ENCODE data around the gene SAMD1.
"Not testable (repeated sequence)": the region's sequence is repeated elsewhere in the genome, so short reads cannot be mapped to it uniquely, and the experiment has no call there.

Gene SAMD1

DNA sequence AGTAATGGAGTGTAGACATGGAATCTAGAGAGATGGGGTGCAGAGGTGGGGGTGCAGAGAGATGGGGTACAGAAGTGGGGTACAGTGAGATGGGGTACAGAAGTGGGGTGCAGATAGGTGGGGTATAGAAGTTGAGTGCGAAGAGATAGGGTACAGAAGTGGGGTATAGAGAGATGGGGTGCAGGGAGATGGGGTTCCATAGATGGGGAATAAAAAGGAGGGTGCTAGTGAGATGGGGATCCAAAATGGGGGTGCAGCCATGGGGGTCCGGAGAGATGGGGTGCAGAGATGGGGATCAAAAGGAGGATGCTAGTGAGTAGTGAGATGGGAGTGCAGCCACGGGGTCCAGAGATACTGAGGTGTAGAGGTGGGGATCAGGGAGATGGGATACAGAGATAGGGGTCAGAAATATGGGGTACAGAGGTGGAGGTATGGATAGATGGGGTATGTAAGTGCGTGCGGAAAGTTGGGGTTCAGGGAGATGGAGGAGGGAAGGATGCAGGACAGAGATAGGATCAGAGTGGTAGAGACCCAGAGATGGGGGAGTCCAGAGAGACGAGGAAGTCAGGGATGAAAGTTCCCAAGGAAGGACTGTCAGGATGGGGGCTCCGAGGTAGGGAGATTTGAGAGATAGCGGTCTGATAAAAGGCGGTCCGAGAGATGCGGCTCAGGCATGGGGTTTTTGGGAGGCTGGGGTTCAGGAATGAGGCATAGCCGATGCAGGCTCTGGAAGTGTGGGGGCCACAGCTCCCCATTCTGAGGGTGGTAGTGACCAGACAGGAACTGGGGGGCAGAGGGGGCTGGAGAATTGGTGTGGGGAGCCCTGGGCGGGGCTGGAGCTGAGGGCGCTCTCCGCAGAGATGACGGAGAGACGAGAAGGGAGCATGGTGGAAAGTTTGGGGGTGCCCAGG, 32.1 kb downstream of the SAMD1 start:
- DNase-seq, result no peak

DNA sequence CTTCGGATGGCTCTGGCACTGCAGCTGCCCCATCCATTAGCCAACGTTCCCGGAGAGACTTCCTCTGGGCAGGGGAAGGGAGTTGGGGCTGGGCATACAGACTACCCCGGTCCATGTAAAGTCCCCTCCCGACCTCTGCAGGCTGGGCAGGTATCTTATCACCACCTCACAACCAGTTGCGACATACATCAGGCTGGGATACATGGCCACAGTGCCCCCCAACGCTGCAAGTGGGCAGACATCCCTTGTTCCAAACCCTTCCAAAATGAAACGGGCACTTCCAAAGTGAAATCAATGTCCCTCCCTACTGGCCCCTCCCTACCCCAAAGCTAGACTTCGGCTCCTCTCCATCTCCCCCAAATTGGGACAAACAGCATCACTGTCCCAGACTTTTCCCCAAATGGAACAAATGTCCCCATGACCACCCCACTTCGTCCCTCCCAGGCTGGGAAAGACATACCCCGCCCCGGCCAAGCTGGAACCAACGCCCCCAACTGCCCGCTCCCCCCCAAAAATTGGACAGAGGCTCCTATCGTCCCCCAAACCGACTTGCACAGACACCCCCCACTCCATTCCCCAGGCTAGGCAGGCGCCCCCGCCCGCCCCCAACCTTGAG, 33.7 kb downstream of the SAMD1 start:
- no peak for DNase-seq

DNA sequence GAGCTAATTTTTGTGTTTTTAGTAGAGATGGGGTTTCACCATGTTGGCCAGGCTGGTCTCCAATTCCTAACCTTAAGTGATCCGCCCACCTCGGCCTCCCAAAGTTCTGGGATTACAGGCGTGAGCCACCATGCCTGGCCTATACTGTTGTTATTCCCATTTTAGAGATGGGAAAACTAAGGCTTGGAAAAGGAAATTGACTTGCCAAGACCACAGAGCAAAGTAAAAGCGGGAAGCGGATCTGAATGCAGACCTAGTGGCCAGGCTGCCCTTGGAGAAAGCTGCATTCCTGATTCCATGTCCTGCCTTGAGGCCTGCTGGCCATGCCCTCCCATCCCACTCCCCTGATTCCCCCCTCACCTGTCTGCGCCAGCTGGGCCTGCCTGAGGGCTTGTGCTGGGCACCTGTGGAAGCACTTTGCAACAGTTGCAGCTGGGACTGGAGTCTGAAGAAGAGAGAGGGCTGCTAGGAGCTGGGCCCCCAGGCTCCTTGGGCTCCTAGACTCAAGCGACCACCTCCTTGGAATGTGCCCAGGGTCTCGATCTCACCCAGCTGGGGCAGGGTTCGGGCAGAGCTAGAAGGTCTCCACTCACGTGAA, 34.4 kb downstream of the SAMD1 start:
- no peak for DNase-seq

DNA sequence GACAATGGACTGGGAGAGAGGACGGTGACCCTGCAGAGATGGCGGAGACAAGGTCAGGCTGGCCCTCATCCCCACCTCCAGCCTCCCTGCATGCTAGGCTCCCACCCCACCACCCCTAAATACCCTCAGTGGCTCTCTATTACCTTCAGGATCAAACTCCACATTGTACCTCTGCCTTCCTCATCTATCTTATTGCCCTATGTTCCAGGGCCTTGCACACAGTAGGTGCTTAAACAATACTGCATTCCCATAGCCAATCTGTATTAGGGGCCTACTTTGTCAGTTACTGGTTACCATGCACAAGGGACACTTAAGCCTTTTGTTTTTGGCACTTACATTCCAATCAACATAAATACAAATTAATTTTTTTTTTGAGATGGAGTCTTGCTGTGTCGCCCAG, 35.2 kb downstream of the SAMD1 start:
- no peak for DNase-seq

DNA sequence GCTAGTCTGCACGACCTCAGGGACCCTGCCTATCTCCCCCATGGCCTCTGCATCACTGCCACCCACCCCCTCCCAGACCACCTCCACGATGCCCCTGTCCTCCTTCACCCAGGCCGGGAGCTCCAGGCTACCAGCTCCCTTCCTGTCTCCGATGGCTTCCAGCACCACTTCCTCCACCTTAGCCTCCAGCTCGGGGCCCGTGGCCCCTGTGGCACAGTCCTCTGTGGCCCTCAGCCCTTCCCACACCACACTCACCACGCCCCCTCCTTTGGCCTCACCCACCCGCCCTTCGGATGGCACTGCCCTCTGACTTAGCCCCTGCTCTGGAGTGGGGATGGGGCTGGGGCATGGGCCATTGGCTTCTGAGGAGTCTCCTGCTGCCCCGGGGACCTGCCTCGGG, 35.8 kb downstream of the SAMD1 start:
- DNase-seq, result no peak

DNA sequence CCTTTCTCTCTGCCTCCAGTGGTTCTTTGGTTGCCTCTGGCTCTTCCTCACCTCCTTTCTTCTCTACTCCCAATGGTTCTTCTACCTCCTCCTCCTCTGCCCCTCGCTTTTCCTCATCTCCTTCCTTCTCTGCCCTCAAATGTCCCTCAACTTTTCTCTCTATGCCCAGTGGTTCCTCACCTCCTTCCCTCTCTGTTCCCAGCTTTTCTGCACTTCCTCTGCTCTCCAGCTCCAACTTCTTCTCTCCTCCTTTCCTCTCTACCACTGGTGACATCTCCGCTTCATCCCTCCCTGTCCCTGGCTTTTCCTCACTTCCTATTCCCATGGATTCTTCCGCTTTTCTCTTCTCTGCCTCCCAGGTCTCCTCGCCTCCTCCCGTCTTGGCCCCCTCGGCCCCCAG, 36.5 kb downstream of the SAMD1 start:
- DNase-seq, result no peak

DNA sequence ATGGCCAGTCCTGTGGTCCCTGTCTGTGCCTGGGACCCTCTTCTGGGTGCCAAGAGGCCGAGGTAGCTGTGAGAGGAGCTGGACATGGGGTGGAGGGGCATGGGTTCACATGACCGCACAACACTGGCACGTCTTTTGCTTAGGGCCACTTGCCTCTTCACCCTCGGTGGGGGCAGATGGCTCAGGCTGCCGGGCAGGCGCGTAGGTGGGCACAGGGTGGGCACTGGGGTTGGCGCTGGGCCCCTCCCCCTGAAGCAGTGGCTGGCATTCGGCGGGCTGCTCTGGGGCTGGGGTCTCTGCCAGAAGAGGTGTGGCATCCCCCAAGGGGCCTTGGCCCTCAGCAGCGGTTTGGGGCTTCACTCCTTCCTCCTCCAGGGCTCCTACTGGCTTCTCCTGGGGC, 37.1 kb downstream of the SAMD1 start:
- no peak for DNase-seq

DNA sequence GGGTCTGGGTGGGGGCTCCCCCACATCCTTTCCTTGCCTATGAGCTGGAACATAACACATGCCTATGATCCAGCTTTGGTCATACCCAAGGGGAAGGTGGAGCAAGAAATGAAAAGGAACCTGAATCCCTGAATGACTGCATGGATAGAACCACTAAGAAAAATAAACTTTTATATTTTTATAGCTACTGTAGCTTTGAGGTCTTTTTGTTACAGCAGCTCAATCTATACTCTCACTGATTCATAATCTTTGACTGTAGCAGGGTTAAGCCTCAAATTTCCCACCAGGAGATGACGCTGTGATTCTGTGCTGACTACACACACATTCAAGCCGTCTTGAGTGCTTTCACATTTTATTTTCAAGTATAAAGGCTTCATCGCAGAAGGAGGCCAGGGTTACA, 37.5 kb downstream of the SAMD1 start:
- no peak for DNase-seq

DNA sequence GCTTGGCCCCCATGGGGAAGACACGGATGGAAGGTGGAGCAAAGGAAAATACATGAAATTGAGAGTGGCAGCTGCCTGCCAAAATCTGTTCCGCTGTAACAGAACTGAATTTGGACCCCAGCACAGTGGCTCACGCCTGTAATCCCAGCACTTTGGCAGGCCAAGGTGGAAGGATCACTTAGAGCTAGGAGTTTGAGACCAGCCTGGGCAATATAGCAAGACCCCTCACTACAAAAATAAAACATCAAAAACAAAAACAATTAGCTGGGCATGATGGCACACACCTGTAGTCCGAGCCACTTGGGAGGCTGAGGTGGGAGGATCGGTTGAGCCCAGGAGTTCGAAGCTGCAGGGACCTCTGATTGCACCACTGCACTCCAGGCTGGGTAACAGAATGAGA, 38.1 kb downstream of the SAMD1 start:
- DNase-seq, result no peak

DNA sequence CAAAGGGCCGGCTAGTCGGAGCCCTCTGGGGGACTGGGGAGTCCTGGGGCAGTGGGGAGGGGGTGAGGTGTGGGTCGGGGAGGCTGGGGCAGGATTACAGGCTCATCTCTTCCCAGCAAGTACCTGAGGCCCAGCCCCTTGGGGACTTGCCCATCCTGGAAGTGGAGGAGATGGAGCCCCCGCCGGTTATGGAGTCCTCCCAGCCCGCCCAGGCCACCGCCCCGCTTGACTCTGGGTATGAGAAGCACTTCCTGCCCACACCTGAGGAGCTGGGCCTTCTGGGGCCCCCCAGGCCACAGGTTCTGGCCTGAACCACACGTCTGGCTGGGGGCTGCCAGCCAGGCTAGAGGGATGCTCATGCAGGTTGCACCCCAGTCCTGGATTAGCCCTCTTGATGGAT, 38.6 kb downstream of the SAMD1 start:
- no peak for DNase-seq

DNA sequence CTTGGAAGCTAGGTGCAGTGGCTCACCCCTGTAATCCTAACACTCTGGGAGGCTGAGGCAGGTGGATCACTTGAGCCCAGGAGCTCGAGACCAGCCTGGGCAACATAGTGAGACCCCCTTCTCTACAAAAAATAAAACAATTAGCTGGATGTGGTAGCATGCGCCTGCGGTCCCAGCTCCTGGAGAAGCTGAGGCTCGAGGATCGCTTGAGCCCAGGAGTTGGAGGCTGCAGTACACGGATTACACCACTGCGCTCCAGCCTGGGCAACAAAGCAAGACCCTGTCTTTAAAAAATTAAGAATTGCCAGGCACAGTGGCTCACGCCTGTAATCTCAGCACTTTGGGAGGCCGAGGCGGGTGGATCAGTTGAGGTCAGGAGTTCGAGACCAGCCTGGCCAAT, 39.6 kb downstream of the SAMD1 start:
- not testable (repeated sequence) for DNase-seq

DNA sequence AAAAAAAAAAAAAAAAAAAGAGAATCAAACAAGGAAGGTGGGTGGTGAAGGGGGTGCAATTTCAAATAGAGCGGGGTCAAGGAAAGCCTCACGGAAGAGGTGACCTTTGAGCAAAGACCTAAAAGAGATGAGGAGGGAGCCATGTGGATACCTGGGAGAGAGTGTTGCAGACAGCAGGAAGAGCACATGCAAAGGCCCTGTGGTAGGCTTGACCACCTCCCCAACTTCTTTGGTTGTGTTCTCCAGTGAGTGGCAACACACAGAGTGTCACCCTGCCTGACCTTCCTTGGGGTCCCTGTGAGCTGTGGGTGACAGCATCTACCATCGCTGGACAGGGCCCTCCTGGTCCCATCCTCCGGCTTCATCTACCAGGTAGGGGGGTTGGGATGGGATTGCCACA, 40.0 kb downstream of the SAMD1 start:
- DNase-seq, result no peak

DNA sequence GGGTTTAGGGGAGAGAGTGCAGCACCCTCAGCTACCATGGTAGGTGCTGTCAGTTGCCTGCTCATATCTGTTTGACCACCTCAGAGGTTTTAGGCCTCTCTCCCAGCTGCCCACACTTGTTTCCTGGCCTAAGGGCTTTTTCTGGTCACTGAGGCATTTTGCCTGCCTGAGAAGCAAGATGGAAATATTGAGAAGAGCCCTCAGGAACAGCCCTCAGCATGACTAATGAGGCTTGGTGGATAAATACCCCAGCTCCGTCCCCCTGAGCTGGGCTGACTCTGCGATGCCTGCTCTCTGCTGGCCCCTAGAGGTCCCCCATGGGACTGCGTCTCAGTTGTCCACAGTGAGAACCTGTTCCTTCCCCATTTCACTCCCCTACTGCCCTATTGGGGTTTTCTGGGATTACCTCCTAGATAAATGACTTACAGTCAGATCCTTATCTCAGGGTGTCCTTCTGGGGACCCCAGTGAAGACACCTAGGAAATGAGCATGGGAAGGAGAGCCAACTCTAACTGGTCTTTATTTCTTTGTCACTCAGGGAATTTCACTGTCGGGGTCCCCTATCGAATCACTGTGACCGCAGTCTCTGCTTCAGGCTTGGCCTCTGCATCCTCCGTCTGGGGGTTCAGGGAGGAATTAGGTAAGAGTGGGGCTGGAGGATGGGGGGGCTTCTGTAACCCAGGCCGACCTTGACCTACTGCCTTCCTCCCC, 42.0 kb downstream of the SAMD1 start:
- peak; percentile 73 for DNase-seq

DNA sequence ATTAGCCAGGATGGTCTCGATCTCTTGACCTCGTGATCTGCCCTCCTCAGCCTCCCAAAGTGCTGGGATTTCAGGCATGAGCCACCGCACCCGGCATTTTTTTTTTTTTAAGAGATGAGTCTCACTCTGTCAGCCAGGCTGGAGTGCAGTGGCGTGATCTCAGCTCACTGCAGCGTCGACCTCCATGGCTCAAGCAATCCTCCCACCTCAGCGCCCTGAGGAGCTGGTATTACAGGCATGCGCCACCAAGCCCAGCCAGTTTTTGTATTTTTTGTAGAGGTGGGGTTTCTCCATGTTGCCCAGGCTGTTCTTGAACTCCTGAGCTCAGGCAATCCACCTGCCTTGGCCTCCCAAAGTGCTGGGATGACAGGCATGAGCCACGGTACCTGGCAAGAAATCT, 42.7 kb downstream of the SAMD1 start:
- DNase-seq, result not testable (repeated sequence)

DNA sequence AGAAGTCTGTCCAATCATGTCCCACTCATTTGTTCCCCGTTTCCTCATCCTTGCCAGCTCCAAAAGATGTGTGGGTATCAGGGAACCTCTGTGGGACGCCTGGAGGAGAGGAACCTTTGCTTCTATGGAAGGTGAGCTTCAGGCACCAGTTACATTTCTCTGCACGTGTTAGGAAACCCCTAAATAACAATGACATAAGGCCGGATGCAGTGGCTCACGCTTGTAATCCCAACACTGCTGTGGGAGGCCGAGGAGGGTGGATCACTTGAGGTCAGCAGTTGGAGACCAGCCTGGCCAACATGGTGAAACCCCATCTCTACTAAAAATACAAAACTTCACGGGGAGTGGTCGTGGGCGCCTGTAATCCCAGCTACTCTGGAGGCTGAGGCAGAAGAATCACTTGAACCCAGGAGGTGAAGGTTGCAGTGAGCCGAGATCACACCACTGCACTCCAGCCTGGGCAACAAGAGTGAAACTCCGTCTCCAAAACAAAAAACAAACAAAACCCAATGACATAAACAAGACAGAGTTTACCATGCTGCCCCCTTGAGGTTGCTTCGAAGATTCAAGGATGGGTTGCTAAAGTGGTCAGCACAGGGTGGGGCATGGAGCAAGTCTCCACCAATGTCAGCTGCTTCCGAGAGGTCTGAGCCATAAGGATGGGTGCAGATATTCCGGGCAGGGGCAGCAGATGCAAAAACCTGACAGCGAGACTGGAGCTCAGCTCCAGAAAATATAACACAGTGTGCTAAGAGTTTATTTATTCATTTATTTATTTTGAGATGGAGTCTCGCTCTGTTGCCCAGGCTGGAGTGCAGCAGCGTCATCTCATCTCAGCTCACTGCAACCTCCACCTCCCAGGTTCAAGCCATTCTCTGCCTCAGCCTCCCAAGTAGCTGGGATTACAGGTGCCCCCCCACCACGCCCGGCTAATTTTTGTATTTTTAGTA, 47.6 kb downstream of the SAMD1 start:
- DNase-seq, result peak; percentile 90

DNA sequence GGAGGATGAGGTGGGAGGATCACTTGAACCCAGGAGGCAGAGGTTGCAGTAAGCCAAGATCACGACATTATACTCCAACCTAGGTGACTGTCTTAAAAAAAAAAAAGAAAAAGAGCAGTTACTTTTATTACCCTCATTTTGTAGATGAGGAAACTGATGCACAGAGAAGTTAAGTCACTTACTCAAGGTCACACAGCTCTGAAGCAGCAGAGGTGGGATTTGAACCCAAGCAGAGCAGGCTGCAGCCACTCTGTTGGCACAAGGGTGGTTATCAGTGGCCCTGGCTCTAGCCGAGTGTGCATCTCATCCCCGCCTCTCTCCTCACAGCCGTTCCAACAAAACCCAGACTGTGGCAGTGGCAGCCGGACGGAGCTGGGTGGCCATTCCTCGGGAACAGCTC, 51.4 kb downstream of the SAMD1 start:
- DNase-seq, result no peak
